ENCODE results near the gene C1orf122. TPM values are rescaled to one million over a fixed set of nuclear protein-coding genes. Genes with fewer than 3 reads are reported as not detected.
A peak's percentile ranks its signal among the peaks of the same experiment; 100 is the strongest.

C1orf122 gene
- total and polyA plus RNA-seq, 2 of the 4 experiments (the other 2 are of a cell fraction): 2.0 to 13.6 TPM

GRCh38 chr1:37797750-37798345 lies 9.7 kb upstream of the C1orf122 start:
- no peak overlapping the region for H3K14ac ChIP-seq (replicated peaks; ENCODE audit: low read depth, low read length)
- ATAC-seq (ENCODE audit: low read depth) (peak; percentile 35), DNase-seq (peak; percentile 74)
- H3K9me3 ChIP-seq (ENCODE audit: control insufficient read depth, insufficient read depth, low read length): no peaks in the 10 kb centered on the region
- no peak overlapping the region for H3K18ac ChIP-seq (ENCODE audit: low read depth, low read length)
- no peak overlapping the region for H4K91ac ChIP-seq (ENCODE audit: insufficient read depth, low read depth, low read length)
- H2BK120ac ChIP-seq (ENCODE audit: low read depth, low read length): no peak overlapping the region
- H3K27me3 ChIP-seq (ENCODE audit: control insufficient read depth, insufficient read depth, low read length): peaks cover 4% of the 10 kb centered on the region; the same call in 1 of the 2 replicates
- dilution Hi-C loops (cut with HindIII; ENCODE audit: low sequenced_read_pairs, unreplicated experiment): no loop called here
- ChIA-PET CTCF (interaction anchor here (1.0 kb wide), 1 partner anchor 10 kb away, joined by 4 read pairs; the partner anchor contains the start of genes C1orf122 and YRDC), POLR2A (ENCODE audit: unreplicated experiment) (no interaction called here)
- TF ChIP-seq CHD1 (IDR thresholded peaks at IDR 0.05; ENCODE audit: low read depth, low read length) (no peak), RCOR1 (IDR thresholded peaks at IDR 0.05; ENCODE audit: insufficient replicate concordance, low read length) (no peak), POLR2A (IDR thresholded peaks at IDR 0.05; ENCODE audit: low read depth, low read length) (no peak), CTCF (conservative IDR thresholded peaks at IDR 0.05; ENCODE audit: low read depth, low read length) (no peak), MAZ (IDR thresholded peaks at IDR 0.05; ENCODE audit: borderline replicate concordance, low read depth, low read length) (no peak), BHLHE40 (IDR thresholded peaks at IDR 0.05; ENCODE audit: low read depth, low read length) (no peak), RFX5 (IDR thresholded peaks at IDR 0.05; ENCODE audit: low read depth, low read length) (no peak), SMC3 (IDR thresholded peaks at IDR 0.05; ENCODE audit: low read depth, low read length) (no peak), NFE2L2 (IDR thresholded peaks at IDR 0.05; ENCODE audit: low read depth, low read length) (no peak), MXI1 (IDR thresholded peaks at IDR 0.05; ENCODE audit: borderline replicate concordance, low read depth, low read length) (0 out of 2 replicates have a peak, but pooled peaks have one; percentile 22), ELK1 (IDR thresholded peaks at IDR 0.05; ENCODE audit: borderline replicate concordance, low read depth, low read length) (no peak), CEBPB (IDR thresholded peaks at IDR 0.05; ENCODE audit: low read depth, low read length) (0 out of 2 replicates have a peak, but pooled peaks have one; percentile 10)
- TF ChIP-seq, protein P1, sequence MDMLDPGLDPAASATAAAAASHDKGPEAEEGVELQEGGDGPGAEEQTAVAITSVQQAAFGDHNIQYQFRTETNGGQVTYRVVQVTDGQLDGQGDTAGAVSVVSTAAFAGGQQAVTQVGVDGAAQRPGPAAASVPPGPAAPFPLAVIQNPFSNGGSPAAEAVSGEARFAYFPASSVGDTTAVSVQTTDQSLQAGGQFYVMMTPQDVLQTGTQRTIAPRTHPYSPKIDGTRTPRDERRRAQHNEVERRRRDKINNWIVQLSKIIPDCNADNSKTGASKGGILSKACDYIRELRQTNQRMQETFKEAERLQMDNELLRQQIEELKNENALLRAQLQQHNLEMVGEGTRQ (IDR thresholded peaks at IDR 0.05; ENCODE audit: low read depth, low read length): no peak
- H4K5ac ChIP-seq (ENCODE audit: low read depth, low read length): no peak overlapping the region
- H2BK15ac ChIP-seq (ENCODE audit: low read depth, low read length): no peak overlapping the region
- no peak overlapping the region for H3K56ac ChIP-seq (ENCODE audit: extremely low read depth, insufficient read depth, low read length)
- H3K4me3 ChIP-seq (ENCODE audit: insufficient read depth, low read depth, low read length): no peak overlapping the region
- H3K23ac ChIP-seq (ENCODE audit: low read depth, low read length): no peak overlapping the region
- no peak overlapping the region for H3K4me2 ChIP-seq (ENCODE audit: low read depth, low read length)
- H3K9ac ChIP-seq (ENCODE audit: low read depth, low read length): no peak overlapping the region
- no peak overlapping the region for H2BK20ac ChIP-seq (ENCODE audit: low read depth, low read length)
- WGBS, 2 experiments (ENCODE audit: extremely low coverage in 2 of 2, insufficient read length in 1 of 2): 43% methylated on average over 1 of the region's 3 CpGs; no CpG with 5 or more reads in 1 of the 2 experiments
- H3K27ac ChIP-seq (ENCODE audit: insufficient read depth, low read length): no peak overlapping the region
- no peak overlapping the region for H2AK9ac ChIP-seq (replicated peaks; ENCODE audit: low read depth, low read length, poor library complexity)
- H4K8ac ChIP-seq (ENCODE audit: low read depth in 2 of 2, low read length in 2 of 2): no peak overlapping the region
- intact Hi-C loops (cut with micrococcal nuclease): no loop called here
- no peaks in the 10 kb centered on the region; the same call in 1 of the 2 replicates for H3K9me1 ChIP-seq (ENCODE audit: insufficient read depth, low read length)
- H2AK5ac ChIP-seq (ENCODE audit: low read depth, low read length): no peak overlapping the region
- H2AFZ ChIP-seq (replicated peaks; ENCODE audit: low read length, poor library complexity): no peak overlapping the region
- in situ Hi-C loops (cut with MboI; ENCODE audit: low sequenced_read_pairs): no loop called here
- peaks cover 3% of the 10 kb centered on the region; the same call in 1 of the 2 replicates for H4K20me1 ChIP-seq (ENCODE audit: insufficient read depth, low read length)
- peaks cover 10% of the 10 kb centered on the region for H3K36me3 ChIP-seq (ENCODE audit: control insufficient read depth, insufficient read depth, low read length)
- H3K4ac ChIP-seq (ENCODE audit: low read depth, low read length): no peak overlapping the region
- no TSS peak for BruUV-seq (replicated peaks)
- H2BK5ac ChIP-seq (ENCODE audit: low read depth, low read length, poor library complexity, severe bottlenecking): no peak overlapping the region
- H3K4me1 ChIP-seq (ENCODE audit: control insufficient read depth, insufficient read depth, low read length): peaks cover 2% of the 10 kb centered on the region
- H3K79me1 ChIP-seq (ENCODE audit: low read depth in 1 of 2, low read length in 2 of 2): no peaks in the 10 kb centered on the region; a peak in 1 of 4 replicates
